Activated naive CD8-positive, alpha-beta T cell treated with anti-CD3 and anti-CD28 coated beads, Interleukin-2, amount 10 ng/mL, durations not matched to agents 7 days and 5 days (primary cell): ENCODE results near the gene ZNF484. TPM values are rescaled to one million over a fixed set of nuclear protein-coding genes. Genes with fewer than 3 reads are reported as not detected.
A peak's percentile ranks its signal among the peaks of the same experiment; 100 is the strongest.
"Not testable (repeated sequence)": the region's sequence is repeated elsewhere in the genome, so short reads cannot be mapped to it uniquely, and the experiment has no call there.

Experiments
- ATAC-seq: fragments of 150-1000 bp; cut with Tn5 transposase; one replicate; pipeline ENCODE4 v1.10.0; 2021; ENCODE audit warnings: low read depth, moderate library complexity
- POLR2A ChIA-PET: fragments of 350-600 bp; sonication (Branson Sonifier 250); formaldehyde crosslinking; loops from one replicate; lab custom pipeline; 2021; ENCODE audit warnings: antibody characterized with exemption; lab: Charles Lee
- DNase-seq: peaks from one replicate; pipeline ENCODE4 v3.0.0; 2021
- H3K27ac Mint-ChIP-seq: one replicate; pipeline ENCODE4 v1.8.0; 2022; ENCODE audit warnings: mild to moderate bottlenecking, mixed read lengths
- H3K27me3 Mint-ChIP-seq: one replicate; pipeline ENCODE4 v1.8.0; 2022; ENCODE audit warnings: mild to moderate bottlenecking, moderate library complexity, mixed read lengths
- H3K36me3 Mint-ChIP-seq: one replicate; pipeline ENCODE4 v1.8.0; 2021; ENCODE audit warnings: mild to moderate bottlenecking, mixed read lengths
- H3K4me1 Mint-ChIP-seq: one replicate; pipeline ENCODE4 v1.8.0; 2021; ENCODE audit warnings: mixed read lengths
- H3K4me3 Mint-ChIP-seq: one replicate; pipeline ENCODE4 v1.8.0; 2022; ENCODE audit warnings: mild to moderate bottlenecking, moderate library complexity, mixed read lengths
- H3K9me3 Mint-ChIP-seq: one replicate; pipeline ENCODE4 v1.8.0; 2021; ENCODE audit warnings: mixed read lengths
- total RNA-seq, 2 experiments: library from RNA; stranded (reverse); gene quantifications; one replicate each; pipeline ENCODE4 v1.2.3, GENCODE V29; 2021

ZNF484 gene
- 10 to 100 TPM; 13.9 to 14.5 TPM for total RNA-seq

- POLR2A ChIA-PET, result interaction anchor here (1.1 kb wide), 1 partner anchor 86 kb away, joined by 3 read pairs; no protein-coding TSS in a partner anchor
- H3K36me3 Mint-ChIP-seq, result peaks cover 20% of the 10 kb centered on the region
- H3K4me3 Mint-ChIP-seq, result peak within 1 kb of the TSS; percentile 90
- peak within 1 kb of the TSS; percentile 99 for H3K27ac Mint-ChIP-seq
- peak; percentile 99 for ATAC-seq
- DNase-seq, result peak; percentile 89
- peaks cover 25% of the 10 kb centered on the region for H3K4me1 Mint-ChIP-seq
- H3K9me3 Mint-ChIP-seq, result peaks cover 1% of the 10 kb centered on the region
- no peaks in the 10 kb centered on the region for H3K27me3 Mint-ChIP-seq
Measured at GRCh38 chr9:92877531-92878430, at the start of gene ZNF484. ZNF484 (minus strand) TSS chr9:92878038; CDS start chr9:92875029, 3,009 bp downstream.

GRCh38 chr9:92920437-92920836 is 42.6 kb upstream of the ZNF484 start:
- POLR2A ChIA-PET, result no interaction called here
- no peak for DNase-seq
- H3K9me3 Mint-ChIP-seq, result no peaks in the 10 kb centered on the region

GRCh38 chr9:92917176-92917800 is 39.5 kb upstream of the ZNF484 start:
- POLR2A ChIA-PET, result no interaction called here
- Mint-ChIP-seq H3K4me3 (no peak overlapping the region), H3K27ac (no peak overlapping the region), H3K9me3 (no peaks in the 10 kb centered on the region), H3K36me3 (no peaks in the 10 kb centered on the region), H3K27me3 (peaks cover 7% of the 10 kb centered on the region), H3K4me1 (peaks cover 3% of the 10 kb centered on the region)
- ATAC-seq, result no peak
- DNase-seq, result no peak

More at GRCh38 chr9:92920437-92920836, 42.6 kb upstream of the ZNF484 start:
- H3K27me3 Mint-ChIP-seq, result peaks cover 7% of the 10 kb centered on the region
- H3K27ac Mint-ChIP-seq, result no peak overlapping the region
- no peaks in the 10 kb centered on the region for H3K36me3 Mint-ChIP-seq
- no peak overlapping the region for H3K4me3 Mint-ChIP-seq
- H3K4me1 Mint-ChIP-seq, result peaks cover 3% of the 10 kb centered on the region
- ATAC-seq, result no peak

- Mint-ChIP-seq H3K27ac (no peak overlapping the region), H3K9me3 (no peaks in the 10 kb centered on the region), H3K4me1 (no peaks in the 10 kb centered on the region), H3K4me3 (no peak overlapping the region), H3K27me3 (peaks cover 12% of the 10 kb centered on the region), H3K36me3 (no peaks in the 10 kb centered on the region)
- DNase-seq, result no peak
- POLR2A ChIA-PET, result no interaction called here
- no peak for ATAC-seq
Measured at GRCh38 chr9:92911511-92912475, 34.0 kb upstream of the ZNF484 start.

- ATAC-seq, DNase-seq, H3K27me3 Mint-ChIP-seq, H3K9me3 Mint-ChIP-seq, H3K4me3 Mint-ChIP-seq, H3K36me3 Mint-ChIP-seq, H3K4me1 Mint-ChIP-seq, POLR2A ChIA-PET, H3K27ac Mint-ChIP-seq: not testable (repeated sequence)
Measured at GRCh38 chr9:92905137-92905536, 27.3 kb upstream of the ZNF484 start.

GRCh38 chr9:92897323-92897722 is 19.5 kb upstream of the ZNF484 start:
- no peak overlapping the region for H3K27ac Mint-ChIP-seq
- H3K4me1 Mint-ChIP-seq, result peaks cover 5% of the 10 kb centered on the region
- DNase-seq (no peak), ATAC-seq (no peak)
- H3K36me3 Mint-ChIP-seq, result no peaks in the 10 kb centered on the region
- H3K4me3 Mint-ChIP-seq, result no peak overlapping the region
- H3K27me3 Mint-ChIP-seq, result peaks cover 4% of the 10 kb centered on the region
- POLR2A ChIA-PET, result no interaction called here
- H3K9me3 Mint-ChIP-seq, result peaks cover 1% of the 10 kb centered on the region

- ATAC-seq (no peak), DNase-seq (no peak)
- H3K36me3 Mint-ChIP-seq, result no peaks in the 10 kb centered on the region
- H3K4me3 Mint-ChIP-seq, result no peak overlapping the region
- no peak overlapping the region for H3K27ac Mint-ChIP-seq
- peaks cover 5% of the 10 kb centered on the region for H3K4me1 Mint-ChIP-seq
- POLR2A ChIA-PET, result no interaction called here
- peaks cover 4% of the 10 kb centered on the region for H3K27me3 Mint-ChIP-seq
- H3K9me3 Mint-ChIP-seq, result peaks cover 1% of the 10 kb centered on the region
Measured at GRCh38 chr9:92895812-92896436, 18.1 kb upstream of the ZNF484 start.

GRCh38 chr9:92894711-92895362 is 17.0 kb upstream of the ZNF484 start:
- Mint-ChIP-seq H3K36me3 (no peaks in the 10 kb centered on the region), H3K9me3 (peaks cover 1% of the 10 kb centered on the region), H3K4me3 (no peak overlapping the region), H3K27ac (no peak overlapping the region), H3K4me1 (peaks cover 5% of the 10 kb centered on the region), H3K27me3 (peaks cover 7% of the 10 kb centered on the region)
- DNase-seq (no peak), ATAC-seq (no peak)
- POLR2A ChIA-PET, result no interaction called here

- DNase-seq, H3K9me3 Mint-ChIP-seq, H3K27ac Mint-ChIP-seq, POLR2A ChIA-PET, H3K4me1 Mint-ChIP-seq, H3K36me3 Mint-ChIP-seq, ATAC-seq, H3K4me3 Mint-ChIP-seq: not testable (repeated sequence)
- H3K27me3 Mint-ChIP-seq, result peaks cover 11% of the 10 kb centered on the region
Measured at GRCh38 chr9:92893916-92894610, 16.2 kb upstream of the ZNF484 start.

GRCh38 chr9:92892276-92892675 is 14.4 kb upstream of the ZNF484 start:
- DNase-seq, ATAC-seq, POLR2A ChIA-PET, H3K9me3 Mint-ChIP-seq, H3K36me3 Mint-ChIP-seq, H3K27ac Mint-ChIP-seq, H3K4me3 Mint-ChIP-seq: not testable (repeated sequence)
- Mint-ChIP-seq H3K27me3 (peaks cover 15% of the 10 kb centered on the region), H3K4me1 (peaks cover 13% of the 10 kb centered on the region)

GRCh38 chr9:92890761-92891160 is 12.9 kb upstream of the ZNF484 start:
- ATAC-seq, result no peak
- Mint-ChIP-seq H3K4me1 (peaks cover 15% of the 10 kb centered on the region), H3K9me3 (no peaks in the 10 kb centered on the region), H3K27me3 (peaks cover 15% of the 10 kb centered on the region), H3K27ac (no peak overlapping the region), H3K36me3 (no peaks in the 10 kb centered on the region), H3K4me3 (no peak overlapping the region)
- no peak for DNase-seq
- POLR2A ChIA-PET, result no interaction called here

- peak overlapping the region; percentile 1 for H3K4me3 Mint-ChIP-seq
- POLR2A ChIA-PET, result interaction anchor here (0.6 to 0.7 kb wide), 2 partner anchors 76 to 85 kb away, joined by 3 to 6 read pairs; no protein-coding TSS in a partner anchor
- peak; percentile 30 for DNase-seq
- H3K4me1 Mint-ChIP-seq, result peaks cover 14% of the 10 kb centered on the region
- H3K27me3 Mint-ChIP-seq, result peaks cover 15% of the 10 kb centered on the region
- H3K36me3 Mint-ChIP-seq, result no peaks in the 10 kb centered on the region
- H3K27ac Mint-ChIP-seq, result no peak overlapping the region
- peak; percentile 39 for ATAC-seq
- no peaks in the 10 kb centered on the region for H3K9me3 Mint-ChIP-seq
Measured at GRCh38 chr9:92887880-92888338, 10.1 kb upstream of the ZNF484 start.
